Thyroid gland (tissue), 4 donors: ENCODE results near the gene UGT2A2. TPM values are rescaled to one million over a fixed set of nuclear protein-coding genes. Genes with fewer than 3 reads are reported as not detected.

ENCODE experiments used
- DNase-seq, 2 donors: peaks; one replicate each; pipeline ENCODE4 v3.0.0-alpha.2; 2019
- H3K27ac ChIP-seq, 3 donors: fragments of 200-600 bp; sonication (generic); 1 replicate in 2 of 3; 2 replicates in 1 of 3; pipeline ENCODE4 v1.5.1; 2016 to 2019; ENCODE audit warnings: mild to moderate bottlenecking in 1 of 3, moderate library complexity in 1 of 3
- H3K27me3 ChIP-seq: fragments of 200-600 bp; sonication (generic); one replicate; pipeline ENCODE4 v1.5.1; 2019
- H3K36me3 ChIP-seq, 2 donors: fragments of 200-600 bp; sonication (generic); one replicate each; pipeline ENCODE4 v1.5.1; 2016 to 2019
- H3K4me1 ChIP-seq, 2 donors: fragments of 200-600 bp; sonication (generic); one replicate each; pipeline ENCODE4 v1.5.1; 2017 to 2019
- H3K4me3 ChIP-seq, 3 donors: fragments of 200-600 bp; sonication (generic); replicated peaks in 1 of 3; 1 replicate in 2 of 3; 2 replicates in 1 of 3; pipeline ENCODE4 v1.5.1; 2016; ENCODE audit warnings: mild to moderate bottlenecking in 1 of 3
- H3K9me3 ChIP-seq: fragments of 200-600 bp; sonication (generic); one replicate; pipeline ENCODE4 v1.5.1; 2017
- POLR2A ChIP-seq, 2 donors: fragments of 450-650 bp; IDR thresholded peaks; one replicate each; pipeline ENCODE4 v1.6.1; 2017; ENCODE audit warnings: antibody characterized with exemption in 2 of 2, mild to moderate bottlenecking in 2 of 2, moderate library complexity in 1 of 2
- WGBS, 2 donors: methylation state at CpG; one replicate each; pipeline ENCODE4 v1.1.5; 2017; 5-methylcytosine and 5-hydroxymethylcytosine counted together
- intact Hi-C: fragments of 100-400 bp; cut with DNase I; formaldehyde crosslinking; loops from one replicate; pipeline ENCODE4 v1.15.1; 2023
- total RNA-seq, 4 donors: library from RNA; depleted of rRNA; stranded (reverse); fragments of >200 nt; gene quantifications; one replicate each; pipeline ENCODE4 v1.2.3, GENCODE V29; 2016
- TF ChIP-seq, protein P1 (sequence below), 6 experiments: fragments of 200-600 bp in 3 of 6; fragments of 450-650 bp in 3 of 6; sonication (generic) in 3 of 6; IDR thresholded peaks; one replicate each; pipeline ENCODE4 v1.5.1; 2016 to 2019; ENCODE audit warnings: antibody characterized with exemption in 6 of 6, mild to moderate bottlenecking in 2 of 6, inconsistent platforms in 1 of 6, moderate library complexity in 1 of 6

The UGT2A2 gene
- total RNA-seq, 4 donors from 2014 or later, result not detected

DNA sequence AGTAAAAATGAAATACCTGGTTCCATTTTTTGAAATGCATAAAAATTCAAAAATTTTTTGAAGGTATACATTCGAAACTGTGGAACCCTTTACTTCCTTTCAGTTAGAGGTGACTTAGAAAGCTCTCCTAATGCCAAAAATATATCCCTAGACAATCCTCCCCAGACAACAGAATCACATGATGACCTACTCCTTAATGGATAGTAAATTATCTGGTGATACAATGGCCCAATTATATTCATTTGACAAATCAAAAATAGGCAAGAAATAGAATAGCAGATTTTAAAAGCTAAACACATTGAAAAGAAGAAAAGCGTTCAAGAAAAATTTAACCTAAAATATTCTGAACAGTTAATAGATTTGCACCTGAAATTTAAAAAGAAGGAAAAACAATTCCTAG lies 3.5 kb upstream of the UGT2A2 start:
- TF ChIP-seq POLR2A (IDR thresholded peaks at IDR 0.05), result no peak
- TF ChIP-seq, protein P1, sequence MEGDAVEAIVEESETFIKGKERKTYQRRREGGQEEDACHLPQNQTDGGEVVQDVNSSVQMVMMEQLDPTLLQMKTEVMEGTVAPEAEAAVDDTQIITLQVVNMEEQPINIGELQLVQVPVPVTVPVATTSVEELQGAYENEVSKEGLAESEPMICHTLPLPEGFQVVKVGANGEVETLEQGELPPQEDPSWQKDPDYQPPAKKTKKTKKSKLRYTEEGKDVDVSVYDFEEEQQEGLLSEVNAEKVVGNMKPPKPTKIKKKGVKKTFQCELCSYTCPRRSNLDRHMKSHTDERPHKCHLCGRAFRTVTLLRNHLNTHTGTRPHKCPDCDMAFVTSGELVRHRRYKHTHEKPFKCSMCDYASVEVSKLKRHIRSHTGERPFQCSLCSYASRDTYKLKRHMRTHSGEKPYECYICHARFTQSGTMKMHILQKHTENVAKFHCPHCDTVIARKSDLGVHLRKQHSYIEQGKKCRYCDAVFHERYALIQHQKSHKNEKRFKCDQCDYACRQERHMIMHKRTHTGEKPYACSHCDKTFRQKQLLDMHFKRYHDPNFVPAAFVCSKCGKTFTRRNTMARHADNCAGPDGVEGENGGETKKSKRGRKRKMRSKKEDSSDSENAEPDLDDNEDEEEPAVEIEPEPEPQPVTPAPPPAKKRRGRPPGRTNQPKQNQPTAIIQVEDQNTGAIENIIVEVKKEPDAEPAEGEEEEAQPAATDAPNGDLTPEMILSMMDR (IDR thresholded peaks at IDR 0.05), result no peak
- 89 to 90% methylated on average over 2 of the region's 2 CpGs for WGBS, 2 donors

DNA sequence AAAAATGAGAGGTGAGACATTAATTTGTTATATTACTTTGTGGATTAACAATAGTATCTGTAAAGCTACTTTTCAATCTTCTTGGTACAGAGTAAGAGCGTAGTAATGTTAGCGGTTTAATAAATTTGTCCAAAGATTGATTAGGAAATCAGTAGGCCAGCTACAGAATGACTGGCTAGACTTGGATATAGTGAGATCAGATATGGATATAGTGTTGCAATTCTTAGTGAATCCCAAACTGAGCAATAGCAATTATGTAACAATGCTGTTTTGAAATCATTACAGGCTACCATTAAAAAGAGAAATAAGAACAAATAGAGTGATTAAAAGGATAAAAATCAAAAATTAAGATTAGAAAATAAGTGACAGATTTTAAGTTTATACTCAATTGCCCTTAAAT lies 847 bp upstream of the UGT2A2 start:
- no peaks in the 10 kb centered on the region for H3K36me3 ChIP-seq
- no peak for TF ChIP-seq POLR2A (IDR thresholded peaks at IDR 0.05)
- TF ChIP-seq, protein P1 (IDR thresholded peaks at IDR 0.05), result no peak
- 95 to 96% methylated on average over 2 of the region's 2 CpGs for WGBS, 2 donors
- H3K27ac ChIP-seq, result no peak overlapping the region
- H3K4me1 ChIP-seq, result no peaks in the 10 kb centered on the region
- intact Hi-C loops, result no loop called here
- DNase-seq, result no peak
- H3K27me3 ChIP-seq, result no peaks in the 10 kb centered on the region
- H3K9me3 ChIP-seq, result no peaks in the 10 kb centered on the region
- no peak overlapping the region for H3K4me3 ChIP-seq

More for the DNA sequence above, 3.5 kb upstream of the UGT2A2 start:
- no peaks in the 10 kb centered on the region for H3K36me3 ChIP-seq
- H3K4me1 ChIP-seq, result no peaks in the 10 kb centered on the region
- no peaks in the 10 kb centered on the region for H3K27me3 ChIP-seq
- no peak overlapping the region for H3K4me3 ChIP-seq
- intact Hi-C loops, result no loop called here
- no peaks in the 10 kb centered on the region for H3K9me3 ChIP-seq
- DNase-seq, result no peak
- H3K27ac ChIP-seq, result no peak overlapping the region

DNA sequence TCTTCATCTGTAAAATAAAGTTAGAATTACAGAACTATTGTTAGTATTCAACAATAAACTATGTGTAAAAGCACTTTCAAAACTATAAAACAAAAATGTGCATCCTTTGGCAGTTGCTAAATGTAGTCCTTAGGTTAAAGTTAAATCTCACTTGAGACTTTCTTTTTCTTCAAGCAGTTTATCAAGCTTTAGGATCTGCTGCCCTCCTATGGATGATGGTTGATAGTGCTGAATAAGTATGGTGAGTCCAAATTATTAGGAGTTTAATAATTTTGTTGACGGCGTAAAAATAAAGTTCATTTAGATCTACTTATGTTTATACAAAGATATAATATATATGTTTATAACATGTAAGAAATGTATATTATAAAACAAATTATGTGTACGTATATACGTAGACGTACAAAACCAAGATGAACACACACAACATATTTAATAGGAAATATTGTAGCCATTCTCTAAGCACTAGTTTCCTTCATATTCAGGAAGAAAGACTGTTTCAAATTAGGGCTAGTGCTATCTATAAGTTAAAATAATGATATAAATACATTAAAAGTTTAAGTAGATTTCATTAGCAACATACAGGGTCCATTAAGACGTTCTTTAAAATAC lies 22.3 kb downstream of the UGT2A2 start:
- intact Hi-C loops, result no loop called here
- no peak for DNase-seq
- no peak overlapping the region for H3K27ac ChIP-seq
- WGBS, 2 donors, result 75 to 77% methylated on average over 6 of the region's 6 CpGs
- no peak overlapping the region for H3K4me3 ChIP-seq
- TF ChIP-seq, protein P1 (IDR thresholded peaks at IDR 0.05), result peak in 2 of 6 experiments; percentile 25 to 28
- TF ChIP-seq POLR2A (IDR thresholded peaks at IDR 0.05), result no peak
- no peaks in the 10 kb centered on the region for H3K27me3 ChIP-seq
- no peaks in the 10 kb centered on the region for H3K36me3 ChIP-seq
- no peaks in the 10 kb centered on the region for H3K9me3 ChIP-seq
- H3K4me1 ChIP-seq, result no peaks in the 10 kb centered on the region

DNA sequence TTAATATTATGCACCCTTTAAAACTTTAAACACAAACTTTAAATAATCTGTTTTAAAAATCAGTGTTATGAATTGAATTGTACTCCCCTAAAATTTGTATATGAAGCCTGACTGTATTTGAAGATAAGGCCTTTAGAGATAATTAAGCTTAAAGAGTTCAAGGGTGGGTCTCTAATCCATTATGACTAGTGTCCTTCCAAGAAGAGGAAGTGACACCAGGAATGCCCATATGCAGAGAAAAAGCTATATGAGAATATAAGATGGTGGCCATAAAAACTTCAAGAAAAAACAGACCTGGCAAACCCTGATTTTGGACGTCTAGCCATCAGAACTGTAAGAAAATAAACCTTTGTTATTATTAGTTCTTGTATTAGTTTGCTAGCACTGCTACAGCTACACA lies 29.0 kb downstream of the UGT2A2 start:
- H3K4me1 ChIP-seq, result no peaks in the 10 kb centered on the region
- H3K36me3 ChIP-seq, result no peaks in the 10 kb centered on the region
- no peaks in the 10 kb centered on the region for H3K27me3 ChIP-seq
- H3K9me3 ChIP-seq, result no peaks in the 10 kb centered on the region
- TF ChIP-seq POLR2A (IDR thresholded peaks at IDR 0.05), result no peak
- TF ChIP-seq, protein P1 (IDR thresholded peaks at IDR 0.05), result no peak
- H3K4me3 ChIP-seq, result no peak overlapping the region
- no peak for DNase-seq
- H3K27ac ChIP-seq, result no peak overlapping the region
- intact Hi-C loops, result no loop called here
- WGBS, 2 donors, result 46 to 47% methylated on average over 1 of the region's 1 CpG

DNA sequence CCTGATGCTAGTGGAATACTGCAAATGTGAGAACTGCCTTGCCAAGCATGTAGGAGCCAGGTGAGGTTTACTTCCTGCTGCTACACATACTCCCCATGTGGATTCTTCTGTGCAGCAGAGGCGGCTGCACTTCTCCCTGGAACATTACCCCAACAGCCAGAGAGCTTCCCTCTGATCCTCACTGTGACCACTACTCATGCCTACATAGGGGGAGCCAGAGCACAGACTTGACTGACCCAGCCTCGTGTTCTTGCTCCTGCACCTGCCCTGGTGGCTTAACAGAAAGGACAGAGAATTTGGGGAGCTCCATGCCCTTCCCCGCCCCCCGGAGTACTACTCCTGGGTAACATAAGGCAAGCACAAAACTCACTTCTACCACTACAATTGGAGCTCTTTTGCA lies 38.4 kb downstream of the UGT2A2 start:
- 58 to 74% methylated on average over 4 of the region's 4 CpGs for WGBS, 2 donors

More for the DNA sequence above, 38.4 kb downstream of the UGT2A2 start:
- Histone ChIP-seq H3K27ac (no peak overlapping the region), H3K9me3 (no peaks in the 10 kb centered on the region), H3K27me3 (no peaks in the 10 kb centered on the region), H3K4me3 (no peak overlapping the region), H3K36me3 (no peaks in the 10 kb centered on the region), H3K4me1 (no peaks in the 10 kb centered on the region)
- TF ChIP-seq POLR2A (IDR thresholded peaks at IDR 0.05), result no peak
- TF ChIP-seq, protein P1 (IDR thresholded peaks at IDR 0.05), result no peak
- DNase-seq, result no peak
- intact Hi-C loops, result no loop called here
